Naive thymus-derived CD4-positive, alpha-beta T cell (primary cell): Measurements from ENCODE around the gene ZNF416. TPM values are rescaled to one million over a fixed set of nuclear protein-coding genes. Genes with fewer than 3 reads are reported as not detected.
A peak's percentile ranks its signal among the peaks of the same experiment; 100 is the strongest.

Experiments
- ATAC-seq: fragments of 150-1000 bp; cut with Tn5 transposase; 2 replicates; pipeline ENCODE4 v1.10.0; 2021; ENCODE audit warnings: mild to moderate bottlenecking, moderate library complexity
- CTCF ChIA-PET: fragments of 350-600 bp; sonication (Branson Sonifier 250); formaldehyde crosslinking; loops from one replicate; lab custom pipeline; 2021; ENCODE audit warnings: antibody characterized with exemption; lab: Charles Lee
- POLR2A ChIA-PET: fragments of 350-600 bp; sonication (Branson Sonifier 250); formaldehyde crosslinking; loops from one replicate; lab custom pipeline; 2021; ENCODE audit warnings: antibody characterized with exemption, inconsistent platforms; lab: Charles Lee
- DNase-seq, 9 donors: peaks; one replicate each; pipeline versions ENCODE4 v3.0.0 to v3.0.0-alpha.2; 2020 to 2022; ENCODE audit warnings: mixed read lengths in 1 of 9
- H3K27ac ChIP-seq: one replicate; pipeline ENCODE4 v1.7.0; 2013; ENCODE audit warnings: mild to moderate bottlenecking, low read depth, low read length, moderate library complexity
- H3K27me3 ChIP-seq, 2 donors: one replicate each; pipeline ENCODE4 v1.7.0; 2013; ENCODE audit warnings: low read length in 2 of 2, mild to moderate bottlenecking in 2 of 2, moderate library complexity in 2 of 2; ENCODE audit not compliant: control insufficient read depth in 2 of 2, insufficient read depth in 2 of 2
- H3K36me3 ChIP-seq, 3 experiments: 1 replicate in 2 of 3; 2 replicates in 1 of 3; pipeline ENCODE4 v1.7.0; 2013; ENCODE audit warnings: low read length in 3 of 3, mild to moderate bottlenecking in 3 of 3, moderate library complexity in 1 of 3; ENCODE audit not compliant: insufficient read depth in 3 of 3, control insufficient read depth in 2 of 3
- H3K4me1 ChIP-seq, 2 donors: one replicate each; pipeline ENCODE4 v1.7.0; 2013; ENCODE audit warnings: low read length in 2 of 2, mild to moderate bottlenecking in 2 of 2, moderate library complexity in 1 of 2; ENCODE audit not compliant: control insufficient read depth in 2 of 2, insufficient read depth in 2 of 2
- H3K4me3 ChIP-seq: 2 replicates; pipeline ENCODE4 v1.7.0; 2013; ENCODE audit warnings: mild to moderate bottlenecking, low read length
- H3K9me3 ChIP-seq, 3 experiments: 1 replicate in 2 of 3; 2 replicates in 1 of 3; pipeline ENCODE4 v1.7.0; 2013; ENCODE audit warnings: low read length in 3 of 3; ENCODE audit not compliant: control insufficient read depth in 2 of 3
- H3K27ac Mint-ChIP-seq, 9 donors: one replicate each; pipeline ENCODE4 v1.8.0; 2020 to 2022; ENCODE audit warnings: mixed read lengths in 9 of 9, mild to moderate bottlenecking in 8 of 9, moderate library complexity in 5 of 9, inconsistent platforms in 2 of 9
- H3K27me3 Mint-ChIP-seq, 5 donors: one replicate each; pipeline ENCODE4 v1.8.0; 2021 to 2022; ENCODE audit warnings: mixed read lengths in 5 of 5, mild to moderate bottlenecking in 1 of 5
- H3K36me3 Mint-ChIP-seq, 5 donors: one replicate each; pipeline ENCODE4 v1.8.0; 2020 to 2022; ENCODE audit warnings: mixed read lengths in 5 of 5, mild to moderate bottlenecking in 3 of 5, inconsistent platforms in 1 of 5
- H3K4me1 Mint-ChIP-seq, 7 donors: one replicate each; pipeline ENCODE4 v1.8.0; 2020 to 2022; ENCODE audit warnings: mixed read lengths in 7 of 7, mild to moderate bottlenecking in 3 of 7, inconsistent platforms in 1 of 7
- H3K4me3 Mint-ChIP-seq, 10 donors: one replicate each; pipeline ENCODE4 v1.8.0; 2020 to 2022; ENCODE audit warnings: mild to moderate bottlenecking in 10 of 10, mixed read lengths in 10 of 10, moderate library complexity in 6 of 10, inconsistent platforms in 2 of 10
- H3K9me3 Mint-ChIP-seq, 11 donors: one replicate each; pipeline ENCODE4 v1.8.0; 2020 to 2022; ENCODE audit warnings: mixed read lengths in 11 of 11, mild to moderate bottlenecking in 4 of 11, inconsistent platforms in 1 of 11, moderate library complexity in 1 of 11
- intact Hi-C, 2 donors: fragments of 100-400 bp; cut with micrococcal nuclease; formaldehyde crosslinking; loops; one replicate each; pipeline ENCODE4 v1.15.1; 2023
- polyA plus RNA-seq, 2 donors: library from polyadenylated mRNA; unstranded; fragments of 300-500 nt; fragmentation: Illumina TruSeq; gene quantifications; one replicate each; pipeline ENCODE4 v1.2.3, GENCODE V29; 2021
- total RNA-seq, 6 experiments: library from RNA in 5 of 6; stranded (reverse) in 5 of 6; gene quantifications; 1 replicate in 5 of 6; 2 replicates in 1 of 6; pipeline ENCODE4 v1.2.3 and lab custom pipeline; 2021 to 2026

The ZNF416 gene
- 10 to 100 TPM in 2 of 5 experiments, 1 to 10 TPM in 3; 4.4 to 13.8 (median 5.7) TPM for total RNA-seq
- polyA plus RNA-seq, result 10 to 100 TPM in 1 of 2 donors, 1 to 10 TPM in 1; 4.9 to 10.4 TPM
- 9.2 reads per million, percentile 34 among the genes with 10 or more reads in this experiment for total RNA-seq (lab: John Stamatoyannopoulos, UW)

- Mint-ChIP-seq H3K4me3 (peak within 1 kb of the TSS; percentile 75 to 91 (median 85)), H3K36me3 (peaks cover 36 to 65% (median 45%) of the 10 kb centered on the region in 5 donors), H3K27me3 (no peaks in the 10 kb centered on the region), H3K4me1 (peaks cover 13 to 35% (median 26%) of the 10 kb centered on the region in 7 donors), H3K9me3 (peaks cover 19 to 78% (median 54%) of the 10 kb centered on the region in 11 donors), H3K27ac (peak within 1 kb of the TSS; percentile 78 to 91 (median 87))
- DNase-seq (peak; percentile 76 to 98 (median 96)), ATAC-seq (peak; percentile 99)
- H3K27ac ChIP-seq, result peak within 1 kb of the TSS; percentile 80
- POLR2A ChIA-PET, result interaction anchor here (0.9 to 1.5 kb wide), 8 partner anchors 8 to 635 kb away, joined by 3 to 7 read pairs (median 3); partner anchors contain the start of genes ZNF274, ZNF551 and ZNF773
- intact Hi-C loops, result loop anchor here (1.0 to 10.0 kb wide), 29 partner anchors 19 to 1264 kb away; partner anchors contain the start of genes ZNF134 (in 2 of the 2), ZNF211 (in 2 of the 2), ZNF417 (in 2 of the 2) and ZNF530 (in 2 of the 2)
- peaks cover 20 to 33% (median 27%) of the 10 kb centered on the region in 3 experiments for H3K36me3 ChIP-seq
- peak within 1 kb of the TSS; percentile 73 for H3K4me3 ChIP-seq
- H3K4me1 ChIP-seq, result peaks cover 16 to 20% of the 10 kb centered on the region in 2 donors
- H3K9me3 ChIP-seq, result peaks cover 7 to 42% (median 22%) of the 10 kb centered on the region in 3 experiments
- H3K27me3 ChIP-seq, result no peaks in the 10 kb centered on the region
- CTCF ChIA-PET, result interaction anchor here (0.8 kb wide), 1 partner anchor 19 kb away, joined by 4 read pairs; no protein-coding TSS in a partner anchor
These were observed at the start of gene ZNF416 for GRCh38 chr19:57578487-57579205. TSS of gene ZNF416 (minus strand) at chr19:57578911. CDS start at chr19:57578704, 207 bp downstream.

- H3K4me3 Mint-ChIP-seq, result peak overlapping the region in 1 of 10 donors; percentile 25
- H3K9me3 Mint-ChIP-seq, result peaks cover 19 to 97% (median 78%) of the 10 kb centered on the region in 11 donors
- ATAC-seq (no peak), DNase-seq (no peak)
- Histone ChIP-seq H3K36me3 (peaks cover 20 to 53% (median 42%) of the 10 kb centered on the region in 3 experiments), H3K4me1 (no peaks in the 10 kb centered on the region), H3K27me3 (no peaks in the 10 kb centered on the region), H3K4me3 (no peak overlapping the region), H3K9me3 (peaks cover 31 to 97% (median 53%) of the 10 kb centered on the region in 3 experiments), H3K27ac (no peak overlapping the region)
- POLR2A ChIA-PET, result interaction anchor here (1.6 kb wide), 1 partner anchor 10 kb away, joined by 6 read pairs; the partner anchor contains the start of gene ZNF211
- H3K36me3 Mint-ChIP-seq, result peaks cover 29 to 71% (median 66%) of the 10 kb centered on the region in 5 donors
- H3K27me3 Mint-ChIP-seq, result no peaks in the 10 kb centered on the region
- intact Hi-C loops, result no loop called here
- no peak overlapping the region for H3K27ac Mint-ChIP-seq
- CTCF ChIA-PET, result no interaction called here
- H3K4me1 Mint-ChIP-seq, result peaks cover 0 to 2% (median 0%) of the 10 kb centered on the region in 7 donors
These were observed 44.4 kb upstream of the ZNF416 start for GRCh38 chr19:57623091-57623490.

GRCh38 chr19:57620673-57621348, 42.1 kb upstream of the ZNF416 start:
- H3K27me3 ChIP-seq, result no peaks in the 10 kb centered on the region
- peaks cover 34 to 100% (median 90%) of the 10 kb centered on the region in 11 donors for H3K9me3 Mint-ChIP-seq
- no peak overlapping the region for H3K27ac ChIP-seq
- peak overlapping the region in 2 of 10 donors; percentile 9 to 18 for H3K4me3 Mint-ChIP-seq
- H3K4me3 ChIP-seq, result no peak overlapping the region
- H3K9me3 ChIP-seq, result peaks cover 38 to 99% (median 72%) of the 10 kb centered on the region in 3 experiments
- ChIA-PET CTCF (no interaction called here), POLR2A (interaction anchor here (0.6 kb wide), 1 partner anchor 19 kb away, joined by 3 read pairs; no protein-coding TSS in a partner anchor)
- no peaks in the 10 kb centered on the region for H3K27me3 Mint-ChIP-seq
- H3K36me3 Mint-ChIP-seq, result peaks cover 47 to 92% (median 87%) of the 10 kb centered on the region in 5 donors
- H3K36me3 ChIP-seq, result peaks cover 27 to 76% (median 54%) of the 10 kb centered on the region in 3 experiments
- no peak overlapping the region for H3K27ac Mint-ChIP-seq
- no peak for ATAC-seq
- H3K4me1 ChIP-seq, result no peaks in the 10 kb centered on the region
- H3K4me1 Mint-ChIP-seq, result peaks cover 6 to 19% (median 12%) of the 10 kb centered on the region in 7 donors
- intact Hi-C loops, result no loop called here
- no peak for DNase-seq

- Mint-ChIP-seq H3K36me3 (peaks cover 60 to 75% (median 66%) of the 10 kb centered on the region in 5 donors), H3K27me3 (no peaks in the 10 kb centered on the region), H3K4me1 (peaks cover 18 to 43% (median 34%) of the 10 kb centered on the region in 7 donors), H3K27ac (peak overlapping the region; percentile 58 to 89 (median 80)), H3K4me3 (peak overlapping the region; percentile 79 to 95 (median 90)), H3K9me3 (peaks cover 41 to 89% (median 70%) of the 10 kb centered on the region in 11 donors)
- H3K9me3 ChIP-seq, result peaks cover 22 to 60% (median 51%) of the 10 kb centered on the region in 3 experiments
- CTCF ChIA-PET, result no interaction called here
- H3K27ac ChIP-seq, result no peak overlapping the region
- POLR2A ChIA-PET, result no interaction called here
- intact Hi-C loops, result loop anchor here in 1 of 2 donors (2.0 kb wide), 1 partner anchor 57 kb away; the partner anchor contains the start of gene ZNF550
- ATAC-seq, result no peak
- H3K27me3 ChIP-seq, result no peaks in the 10 kb centered on the region
- peak overlapping the region; percentile 94 for H3K4me3 ChIP-seq
- H3K36me3 ChIP-seq, result peaks cover 23 to 60% (median 33%) of the 10 kb centered on the region in 3 experiments
- H3K4me1 ChIP-seq, result peaks cover 14 to 15% of the 10 kb centered on the region in 2 donors
- DNase-seq, result peak in 1 of 9 donors; percentile 16
These were observed 36.6 kb upstream of the ZNF416 start for GRCh38 chr19:57615346-57615745.

- ChIA-PET POLR2A (interaction anchor here (0.6 to 1.9 kb wide), 9 partner anchors 13 to 569 kb away, joined by 3 to 16 read pairs (median 4); partner anchors contain the start of genes ZIK1, ZNF211, ZNF274 and ZNF530), CTCF (interaction anchor here (1.0 kb wide), 1 partner anchor 302 kb away, joined by 4 read pairs; the partner anchor contains the start of gene ZNF417)
- Histone ChIP-seq H3K27me3 (no peaks in the 10 kb centered on the region), H3K36me3 (peaks cover 11 to 48% (median 20%) of the 10 kb centered on the region in 3 experiments), H3K9me3 (peaks cover 18 to 52% (median 39%) of the 10 kb centered on the region in 3 experiments), H3K27ac (peak within 1 kb of the TSS; percentile 76), H3K4me3 (peak within 1 kb of the TSS; percentile 94), H3K4me1 (peaks cover 14 to 15% of the 10 kb centered on the region in 2 donors)
- no peaks in the 10 kb centered on the region for H3K27me3 Mint-ChIP-seq
- peak within 1 kb of the TSS; percentile 79 to 95 (median 90) for H3K4me3 Mint-ChIP-seq
- peaks cover 48 to 63% (median 54%) of the 10 kb centered on the region in 5 donors for H3K36me3 Mint-ChIP-seq
- peak within 1 kb of the TSS; percentile 78 to 92 (median 86) for H3K27ac Mint-ChIP-seq
- peak; percentile 74 to 90 (median 84) for DNase-seq
- peaks cover 18 to 43% (median 34%) of the 10 kb centered on the region in 7 donors for H3K4me1 Mint-ChIP-seq
- intact Hi-C loops, result loop anchor here (1.0 to 2.0 kb wide), 15 partner anchors 15 to 541 kb away; partner anchors contain the start of genes ZIK1 (in 2 of the 2), ZNF211 (in 2 of the 2), ZNF530 (in 2 of the 2) and ZNF550 (in 2 of the 2)
- peaks cover 36 to 81% (median 60%) of the 10 kb centered on the region in 11 donors for H3K9me3 Mint-ChIP-seq
- peak; percentile 100 for ATAC-seq
These were observed 35.4 kb upstream of the ZNF416 start, which contains the start of gene ZNF134 for GRCh38 chr19:57613941-57614743. TSS of gene ZNF134 (plus strand) at chr19:57614242. CDS start at chr19:57619469, 5,227 bp downstream.
